GM10847 (cell line): ENCODE results near the gene ACSL3.

ENCODE experiments used
- POLR2A ChIP-seq: IDR thresholded peaks from 2 replicates; pipeline ENCODE4 v1.6.1; 2011; ENCODE audit not compliant: insufficient read length; ENCODE audit errors: extremely low read depth

ACSL3 gene

DNA sequence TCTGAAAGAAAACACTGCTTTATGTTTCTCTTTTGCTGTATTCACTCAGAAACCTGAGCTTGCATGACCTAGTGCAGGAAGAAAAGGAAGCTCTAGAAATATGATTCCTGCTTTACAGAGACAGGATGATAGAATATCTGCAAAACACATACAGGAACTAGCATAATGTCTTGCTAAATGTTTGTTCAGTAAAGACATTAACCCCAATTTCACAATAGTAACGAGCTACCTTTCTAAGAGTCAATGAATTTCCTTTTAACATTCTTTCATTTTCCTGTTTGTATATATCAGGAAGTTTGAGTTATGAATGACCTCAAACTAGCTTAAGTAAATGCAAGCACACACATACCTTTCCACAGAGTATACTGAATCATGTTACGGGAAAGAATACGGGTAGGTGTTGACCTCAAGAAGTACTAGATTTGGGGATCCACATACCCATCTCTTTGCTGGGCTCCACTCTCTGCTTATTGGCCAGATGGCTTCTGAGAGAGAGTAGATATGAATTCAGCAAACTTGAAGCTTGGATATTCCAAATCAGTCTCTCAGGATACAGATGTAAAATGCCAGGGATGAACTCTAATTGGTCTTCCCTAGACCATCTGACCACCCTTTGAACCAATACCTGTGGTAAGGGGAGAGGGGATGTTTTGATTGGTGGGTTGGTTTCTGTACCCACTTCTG, 18.2 kb upstream of the ACSL3 start:
- no peak for TF ChIP-seq POLR2A

DNA sequence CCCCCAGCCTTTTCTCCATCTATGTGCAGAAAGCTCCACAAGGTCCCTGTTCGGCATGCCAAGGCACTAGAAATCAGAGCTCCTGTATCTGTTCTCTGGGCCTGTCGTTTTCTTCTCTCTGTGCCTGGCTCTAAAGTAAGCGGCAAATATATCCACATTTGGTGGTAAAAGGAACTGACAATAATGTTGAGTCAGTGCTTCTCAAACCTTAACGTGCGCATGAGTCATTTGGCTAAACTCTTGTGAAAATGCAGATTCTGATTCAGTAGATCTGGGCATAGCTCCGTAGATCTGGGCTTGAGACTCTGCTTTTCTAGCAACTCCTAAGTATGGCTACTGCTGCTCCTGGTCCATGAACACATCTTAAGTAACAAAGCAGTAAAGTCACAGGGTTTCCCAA, 16.5 kb upstream of the ACSL3 start:
- TF ChIP-seq POLR2A, result no peak

DNA sequence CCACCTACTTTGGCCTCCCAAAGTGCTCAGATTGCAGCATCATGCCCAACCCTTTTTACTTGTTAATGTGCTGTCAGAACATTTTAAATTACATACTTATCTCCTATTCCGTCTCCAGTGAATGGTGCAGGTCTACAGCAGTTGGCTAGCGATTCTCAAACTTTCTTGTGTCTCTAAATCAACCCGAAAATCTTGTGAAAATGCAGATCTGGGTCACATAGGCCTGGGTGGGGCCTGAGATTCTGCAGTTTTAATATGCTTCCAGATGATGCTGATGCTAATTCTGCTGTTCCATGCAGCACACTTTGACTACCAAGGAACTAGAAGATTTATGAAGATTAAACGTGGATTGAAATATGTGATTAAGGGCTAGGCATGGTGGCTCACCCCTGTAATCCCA, 14.8 kb upstream of the ACSL3 start:
- no peak for TF ChIP-seq POLR2A

DNA sequence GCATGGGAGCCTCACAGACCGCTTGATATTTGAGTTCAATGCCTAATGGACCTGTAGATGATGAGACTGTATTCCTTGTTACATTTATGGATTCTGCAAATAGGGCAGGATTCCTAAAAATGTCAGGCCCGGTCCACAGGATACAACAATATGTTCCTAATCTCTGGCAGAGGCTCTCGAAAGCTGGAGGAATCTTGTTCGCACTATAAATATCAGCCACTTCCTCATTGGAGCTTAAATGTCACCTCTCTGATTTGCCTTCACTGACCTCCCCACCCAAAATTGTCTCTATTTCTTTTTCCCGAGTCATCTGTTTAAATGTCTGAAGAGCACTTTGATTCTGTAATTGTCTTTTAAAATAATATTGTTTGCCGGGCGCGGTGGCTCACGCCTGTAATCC, 12.0 kb upstream of the ACSL3 start:
- TF ChIP-seq POLR2A, result no peak

DNA sequence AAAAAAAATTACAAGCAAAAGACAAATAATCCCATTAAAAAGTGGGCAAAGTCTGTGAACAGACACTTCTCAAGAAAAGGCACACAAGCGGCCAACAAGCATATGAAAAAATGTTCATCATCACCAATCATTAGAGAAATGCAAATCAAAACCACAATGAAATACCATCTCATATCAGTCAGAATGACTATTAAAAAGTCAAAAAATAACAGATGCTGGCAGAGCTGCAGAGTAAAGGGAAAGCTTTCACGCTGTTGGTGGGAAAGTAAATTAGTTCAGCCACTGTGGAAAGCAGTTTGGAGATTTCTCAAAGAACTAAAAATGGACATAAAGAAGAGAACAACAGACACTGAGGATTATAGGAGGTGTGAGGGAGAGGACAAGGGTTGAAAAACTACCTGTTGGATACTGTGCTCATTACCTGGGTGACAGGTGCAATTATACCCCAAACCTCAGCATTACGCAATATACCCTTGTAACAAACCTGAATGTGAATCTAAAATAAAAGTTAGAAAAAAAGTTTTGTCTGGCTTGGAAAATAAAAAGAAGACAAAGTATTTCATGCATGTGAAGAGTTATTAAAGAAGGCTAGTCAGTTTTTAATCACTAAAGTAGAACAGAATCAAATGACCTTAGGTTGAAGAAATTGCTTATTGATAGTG, 8.7 kb upstream of the ACSL3 start:
- no peak for TF ChIP-seq POLR2A

DNA sequence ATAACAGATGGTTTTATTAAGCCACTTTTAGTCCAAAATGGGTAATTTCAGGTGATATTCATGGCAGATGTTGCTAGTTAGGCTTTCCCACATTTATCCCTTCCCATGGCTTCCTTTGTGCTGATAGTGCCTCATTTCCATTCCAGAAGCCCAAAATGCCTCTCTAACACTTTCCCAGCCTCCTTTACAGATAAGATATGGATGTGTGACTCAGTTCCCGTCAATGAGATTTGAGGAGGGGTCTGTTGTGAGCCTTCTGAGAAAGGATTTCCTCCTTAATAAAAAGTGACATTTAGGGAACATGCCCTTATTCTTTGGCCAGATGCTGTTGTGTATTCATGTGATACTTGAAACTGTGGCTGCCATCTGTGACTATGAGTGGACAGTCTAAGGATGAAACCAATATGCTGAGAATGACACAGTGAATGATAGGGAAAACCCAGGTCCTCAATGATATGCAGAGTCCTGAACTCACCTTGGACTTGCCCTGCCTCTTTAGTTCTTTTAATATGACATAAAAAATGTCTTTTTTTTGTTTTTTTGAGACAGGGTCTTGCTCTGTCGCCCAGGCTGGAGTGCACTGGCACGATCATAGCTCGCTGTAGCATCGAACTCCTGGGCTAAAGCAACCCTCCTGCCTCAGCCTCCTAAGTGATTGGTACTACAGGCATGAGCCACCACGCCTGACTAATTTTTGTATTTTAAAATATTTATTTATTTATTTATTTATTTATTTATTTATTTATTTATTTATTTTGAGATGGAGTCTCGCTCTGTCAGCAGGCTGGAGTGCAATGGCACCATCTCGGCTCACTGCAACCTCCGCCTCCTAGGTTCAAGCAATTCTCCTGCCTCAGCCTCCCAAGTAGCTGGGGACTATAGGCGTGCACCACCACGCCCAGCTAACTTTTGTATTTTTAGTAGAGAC, 5.8 kb upstream of the ACSL3 start:
- TF ChIP-seq POLR2A, result no peak

DNA sequence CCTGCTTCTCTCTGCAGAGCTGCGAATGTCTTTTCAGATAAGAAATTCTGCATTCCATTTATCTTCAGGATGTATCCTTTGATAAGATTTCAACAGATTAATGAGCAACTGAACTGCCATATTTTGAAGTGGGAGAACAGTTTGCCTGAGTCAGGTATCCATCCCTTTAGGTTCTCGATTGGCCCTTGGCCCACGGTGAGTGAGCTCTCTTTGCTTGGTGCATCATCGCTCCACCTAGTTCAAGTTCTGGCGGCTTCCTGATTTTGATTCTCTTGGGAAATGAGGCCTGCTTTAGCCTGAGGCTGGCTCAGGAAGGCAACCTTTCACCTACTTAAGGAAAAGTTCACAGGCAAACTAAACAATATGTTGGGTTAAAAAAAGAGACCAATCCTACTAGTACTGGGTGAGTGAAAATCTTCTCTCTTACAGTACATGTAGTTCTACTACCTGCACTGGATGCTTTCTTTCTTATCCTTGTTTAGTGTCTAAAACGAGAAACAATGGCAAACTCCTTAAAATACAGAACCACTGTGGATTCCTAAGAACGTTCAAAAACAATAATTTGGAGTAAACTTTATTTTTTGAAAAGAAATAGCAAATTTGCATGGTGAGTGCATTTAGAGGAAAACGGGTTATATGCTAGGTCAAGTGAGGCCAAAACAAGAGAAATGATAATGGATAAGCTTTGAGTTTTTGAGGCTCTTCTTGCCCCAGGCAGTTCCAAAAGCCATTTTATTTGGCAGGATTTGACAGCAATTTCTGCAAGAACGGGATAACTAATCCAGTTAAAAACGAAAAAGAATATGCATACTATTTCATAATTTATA, 837 bp upstream of the ACSL3 start:
- TF ChIP-seq POLR2A, result no peak

DNA sequence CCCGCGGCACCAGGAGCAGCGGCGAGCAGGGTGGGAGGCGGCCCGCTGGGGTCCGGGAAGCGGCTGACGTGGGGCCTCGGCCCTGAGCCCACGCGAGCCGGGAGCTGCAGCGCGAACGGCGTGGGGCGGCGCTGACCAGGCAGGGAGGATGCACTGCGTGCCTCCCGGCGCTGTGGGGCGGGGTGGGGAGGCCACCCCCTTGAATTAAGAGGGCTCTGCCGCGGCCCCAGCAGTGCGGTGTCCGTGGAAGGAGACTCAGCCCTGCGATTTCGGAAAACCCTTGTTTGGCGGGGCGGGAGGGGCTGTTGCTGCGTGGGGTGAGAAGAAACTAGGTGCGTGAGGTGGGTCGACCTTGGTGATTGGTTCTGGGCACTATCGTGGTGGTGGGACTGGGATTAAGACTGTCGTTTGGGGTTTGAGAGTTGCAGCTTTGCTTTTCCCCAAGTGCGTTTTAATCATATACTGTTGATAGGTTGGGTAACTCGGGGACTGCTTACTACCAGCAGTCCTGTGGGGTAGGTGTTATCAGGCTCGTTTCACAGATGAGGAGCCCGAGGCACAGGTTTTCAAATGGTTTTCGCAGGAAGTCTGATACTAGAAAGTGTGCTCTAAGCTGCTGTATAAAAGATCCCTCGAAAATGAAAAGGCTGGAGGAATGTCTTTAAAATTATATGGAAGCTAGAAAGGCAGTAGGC, 722 bp downstream of the ACSL3 start:
- no peak for TF ChIP-seq POLR2A

DNA sequence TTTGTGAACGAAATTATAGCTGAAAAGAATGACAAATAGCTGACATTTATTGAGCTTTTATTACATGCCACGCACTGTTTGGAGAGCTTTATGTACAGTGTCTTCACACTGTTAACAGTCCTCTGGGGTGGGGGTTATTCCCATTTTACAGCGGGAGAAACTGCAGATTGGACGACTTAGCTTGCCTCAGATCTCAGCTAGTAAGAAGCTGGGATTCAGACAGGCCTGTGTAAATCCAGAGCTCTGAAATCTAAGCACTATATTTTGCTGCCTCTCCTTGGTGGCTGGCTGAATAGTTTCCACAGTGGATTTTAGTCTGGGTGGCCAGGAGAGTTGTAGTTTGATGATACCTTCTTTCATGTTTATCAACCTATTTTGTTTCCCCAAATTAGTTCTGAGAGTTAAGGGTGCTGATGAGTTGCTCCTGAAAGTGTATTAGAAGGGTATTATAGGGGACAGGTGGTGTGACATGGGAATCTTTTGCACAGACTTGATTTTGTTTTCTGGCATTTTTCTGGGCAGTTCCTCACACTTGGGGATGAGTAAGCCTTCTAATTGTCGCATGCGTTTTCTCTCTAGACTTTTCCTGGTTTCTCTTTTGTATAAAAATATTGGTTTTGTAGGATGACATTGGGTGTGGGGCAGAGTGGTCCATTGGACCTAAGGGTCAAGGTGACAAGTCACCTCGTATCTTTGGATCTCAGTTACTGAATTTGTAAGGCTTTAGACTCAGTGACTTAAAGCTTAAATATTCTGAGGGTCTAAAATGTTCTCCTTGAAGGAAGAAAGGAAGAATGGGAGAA, 1.5 kb downstream of the ACSL3 start:
- no peak for TF ChIP-seq POLR2A

DNA sequence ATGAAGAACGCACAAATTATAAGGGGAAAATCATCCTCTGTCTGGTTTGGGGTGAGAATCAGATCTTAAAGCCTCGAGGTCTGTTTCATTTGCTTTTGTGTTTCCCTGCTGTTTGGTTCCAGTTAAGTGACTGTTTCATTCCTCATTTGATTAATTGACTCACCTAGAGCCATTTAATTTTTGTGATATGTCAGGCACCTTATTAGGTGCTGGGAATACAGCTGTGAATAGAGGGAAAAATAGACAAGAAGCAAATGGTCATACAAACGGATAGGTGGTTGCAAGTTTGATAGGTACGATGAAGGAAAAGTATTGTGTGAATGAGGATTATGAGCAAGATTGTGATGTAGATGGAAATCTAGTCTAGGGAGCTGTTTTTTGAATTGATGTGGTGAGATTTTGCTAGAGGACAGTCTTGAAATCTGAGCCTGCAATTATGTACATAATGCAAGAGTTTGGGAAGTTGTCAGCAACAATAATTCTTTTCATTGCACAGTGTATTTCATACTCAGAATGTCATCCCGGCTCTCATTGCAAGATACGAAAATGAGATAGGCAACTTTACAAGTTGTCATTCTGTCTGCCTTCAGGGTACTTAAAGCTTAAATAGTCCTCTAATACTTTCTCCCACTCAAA, 2.2 kb downstream of the ACSL3 start:
- no peak for TF ChIP-seq POLR2A

DNA sequence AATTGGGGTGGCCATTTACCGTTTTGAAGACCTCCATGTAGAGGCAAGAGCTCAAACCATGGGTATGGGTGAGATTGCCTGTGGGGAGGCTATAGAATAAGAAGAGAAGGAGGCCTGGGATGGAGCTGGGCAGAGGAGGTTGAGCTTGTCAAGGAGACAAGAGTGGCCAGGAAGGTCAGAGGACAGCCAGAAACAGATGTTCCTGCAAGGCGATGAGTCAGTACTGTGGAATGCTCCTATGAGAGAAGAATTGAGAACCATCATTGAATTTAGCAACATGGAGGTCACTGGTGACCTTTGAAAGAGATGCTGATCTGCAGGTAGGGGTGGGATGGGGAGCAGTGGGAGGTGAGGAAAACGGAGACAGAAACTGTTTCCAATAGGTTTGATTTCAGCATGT, 3.5 kb downstream of the ACSL3 start:
- no peak for TF ChIP-seq POLR2A

DNA sequence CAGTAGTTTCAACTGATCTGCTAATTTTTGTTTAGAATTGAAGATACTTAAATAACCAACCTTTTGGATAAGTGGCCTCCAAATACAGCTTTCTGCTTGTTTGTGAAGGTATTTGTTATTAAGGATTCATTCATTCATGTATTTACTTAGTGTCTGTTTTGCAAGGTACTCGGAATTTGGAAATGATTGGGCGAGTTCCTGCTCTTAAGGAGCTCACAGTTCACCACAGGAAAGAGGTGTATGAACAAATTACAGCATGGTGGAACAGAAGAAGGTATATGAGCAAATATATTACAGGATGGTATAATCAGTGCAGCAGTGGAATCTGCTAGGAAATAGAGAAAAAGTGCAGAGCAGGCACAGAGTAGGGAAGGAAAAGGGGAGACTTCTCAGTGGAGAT, 4.5 kb downstream of the ACSL3 start:
- no peak for TF ChIP-seq POLR2A

DNA sequence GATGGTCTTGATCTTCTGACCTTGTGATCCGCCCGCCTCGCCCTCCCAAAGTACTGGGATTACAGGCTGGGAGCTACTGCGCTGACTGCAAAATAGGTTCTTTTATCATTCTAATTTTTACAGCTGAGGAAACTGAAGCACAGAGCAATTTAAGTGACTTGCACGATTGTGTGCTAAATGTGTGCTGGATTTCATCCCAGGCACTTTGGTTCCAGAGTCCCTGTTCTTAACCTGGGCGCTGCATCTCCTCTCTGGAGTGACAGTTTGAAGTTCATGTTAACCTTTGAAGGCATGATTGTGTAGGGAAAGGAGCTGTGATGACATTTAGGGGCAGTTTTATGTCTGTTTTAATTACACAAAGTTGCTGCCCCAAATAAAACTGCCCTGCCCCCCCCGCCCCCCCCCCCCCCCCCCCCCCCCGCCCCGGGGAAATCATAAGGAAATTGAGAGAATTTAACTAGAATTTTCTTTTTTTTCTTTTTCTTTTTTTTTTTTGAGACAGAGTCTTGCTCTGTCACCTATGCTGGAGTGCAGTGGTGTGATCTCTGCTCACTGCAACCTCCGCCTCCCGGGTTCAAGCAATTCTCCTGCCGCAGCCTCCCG, 5.6 kb downstream of the ACSL3 start:
- TF ChIP-seq POLR2A, result no peak
